Measurements from ENCODE around the gene SPTAN1. TPM values are rescaled to one million over a fixed set of nuclear protein-coding genes. Genes with fewer than 3 reads are reported as not detected.
"Not testable (repeated sequence)": the region's sequence is repeated elsewhere in the genome, so short reads cannot be mapped to it uniquely, and the experiment has no call there.

SPTAN1 gene
- 519 and 564 TPM in 2 replicates for total RNA-seq
- polyA plus RNA-seq (2012): 475 TPM

GRCh38 chr9:128552153-128552743 is at the start of gene SPTAN1:
TSS of gene SPTAN1 (plus strand) at chr9:128552587. CDS start at chr9:128566741, 14,154 bp downstream.
- peak; percentile 89 for DNase-seq (ENCODE audit: low read depth)

GRCh38 chr9:128503415-128503825 is 49.0 kb upstream of the SPTAN1 start:
- DNase-seq (ENCODE audit: low read depth): not testable (repeated sequence)

- DNase-seq (ENCODE audit: low read depth): peak; percentile 29
Observed at GRCh38 chr9:128503870-128504269, 48.5 kb upstream of the SPTAN1 start.

- peak; percentile 92 for DNase-seq (ENCODE audit: low read depth)
Observed at GRCh38 chr9:128504485-128505413, 47.6 kb upstream of the SPTAN1 start, which contains the start of gene GLE1. TSS of gene GLE1 (plus strand) at chr9:128504719. CDS start at chr9:128504806, 87 bp downstream.

GRCh38 chr9:128505414-128505765 is 47.0 kb upstream of the SPTAN1 start:
- DNase-seq (ENCODE audit: low read depth): peak; percentile 7

- DNase-seq (ENCODE audit: low read depth): not testable (repeated sequence)
Observed at GRCh38 chr9:128505906-128506305, 46.5 kb upstream of the SPTAN1 start.

GRCh38 chr9:128512820-128513219 is 39.6 kb upstream of the SPTAN1 start:
- no peak for DNase-seq (ENCODE audit: low read depth)

GRCh38 chr9:128521956-128522355 is 30.4 kb upstream of the SPTAN1 start:
- no peak for DNase-seq (ENCODE audit: low read depth)

GRCh38 chr9:128523199-128523925 is 29.0 kb upstream of the SPTAN1 start:
- peak; percentile 69 for DNase-seq (ENCODE audit: low read depth)

- DNase-seq (ENCODE audit: low read depth): no peak
Observed at GRCh38 chr9:128526720-128527119, 25.7 kb upstream of the SPTAN1 start.

GRCh38 chr9:128528445-128529160 is 23.8 kb upstream of the SPTAN1 start:
- no peak for DNase-seq (ENCODE audit: low read depth)

GRCh38 chr9:128529191-128529590 is 23.2 kb upstream of the SPTAN1 start:
- no peak for DNase-seq (ENCODE audit: low read depth)

- no peak for DNase-seq (ENCODE audit: low read depth)
Observed at GRCh38 chr9:128532581-128532980, 19.8 kb upstream of the SPTAN1 start.

- DNase-seq (ENCODE audit: low read depth): no peak
Observed at GRCh38 chr9:128540634-128541360, 11.6 kb upstream of the SPTAN1 start.

- no peak for DNase-seq (ENCODE audit: low read depth)
Observed at GRCh38 chr9:128546504-128546903, 5.9 kb upstream of the SPTAN1 start.

GRCh38 chr9:128548876-128549275 is 3.5 kb upstream of the SPTAN1 start:
- DNase-seq (ENCODE audit: low read depth): no peak

- no peak for DNase-seq (ENCODE audit: low read depth)
Observed at GRCh38 chr9:128550226-128550625, 2.2 kb upstream of the SPTAN1 start.

- peak; percentile 62 for DNase-seq (ENCODE audit: low read depth)
Observed at GRCh38 chr9:128550770-128551656, 1.4 kb upstream of the SPTAN1 start.

GRCh38 chr9:128551657-128552152 is 682 bp upstream of the SPTAN1 start:
- DNase-seq (ENCODE audit: low read depth): no peak

All from myocyte (in vitro differentiated cells).